IgD-negative memory B cell (primary cell): Measurements from ENCODE around the gene CYP27B1. TPM values are rescaled to one million over a fixed set of nuclear protein-coding genes. Genes with fewer than 3 reads are reported as not detected.
A peak's percentile ranks its signal among the peaks of the same experiment; 100 is the strongest.
"Not testable (repeated sequence)": the region's sequence is repeated elsewhere in the genome, so short reads cannot be mapped to it uniquely, and the experiment has no call there.

Experiments
- H3K27ac Mint-ChIP-seq, 3 donors: one replicate each; pipeline ENCODE4 v1.8.0; 2020 to 2022; ENCODE audit warnings: mild to moderate bottlenecking in 3 of 3, mixed read lengths in 3 of 3, moderate library complexity in 1 of 3
- H3K27me3 Mint-ChIP-seq: one replicate; pipeline ENCODE4 v1.8.0; 2021; ENCODE audit warnings: mixed read lengths
- H3K36me3 Mint-ChIP-seq: one replicate; pipeline ENCODE4 v1.8.0; 2020; ENCODE audit warnings: mild to moderate bottlenecking, mixed read lengths
- H3K4me1 Mint-ChIP-seq, 3 donors: one replicate each; pipeline ENCODE4 v1.8.0; 2020 to 2022; ENCODE audit warnings: mixed read lengths in 3 of 3, mild to moderate bottlenecking in 1 of 3
- H3K4me3 Mint-ChIP-seq, 4 donors: one replicate each; pipeline ENCODE4 v1.8.0; 2020 to 2022; ENCODE audit warnings: mild to moderate bottlenecking in 4 of 4, mixed read lengths in 4 of 4, moderate library complexity in 3 of 4
- H3K9me3 Mint-ChIP-seq, 3 donors: one replicate each; pipeline ENCODE4 v1.8.0; 2020 to 2021; ENCODE audit warnings: mixed read lengths in 3 of 3, mild to moderate bottlenecking in 1 of 3
- polyA plus RNA-seq: library from polyadenylated mRNA; unstranded; fragments of 300-500 nt; fragmentation: Illumina TruSeq; gene quantifications from one replicate; pipeline ENCODE4 v1.2.3, GENCODE V29; 2021

Gene CYP27B1
- polyA plus RNA-seq, 1 donor from 2014 or later, result 0.09 TPM

DNA sequence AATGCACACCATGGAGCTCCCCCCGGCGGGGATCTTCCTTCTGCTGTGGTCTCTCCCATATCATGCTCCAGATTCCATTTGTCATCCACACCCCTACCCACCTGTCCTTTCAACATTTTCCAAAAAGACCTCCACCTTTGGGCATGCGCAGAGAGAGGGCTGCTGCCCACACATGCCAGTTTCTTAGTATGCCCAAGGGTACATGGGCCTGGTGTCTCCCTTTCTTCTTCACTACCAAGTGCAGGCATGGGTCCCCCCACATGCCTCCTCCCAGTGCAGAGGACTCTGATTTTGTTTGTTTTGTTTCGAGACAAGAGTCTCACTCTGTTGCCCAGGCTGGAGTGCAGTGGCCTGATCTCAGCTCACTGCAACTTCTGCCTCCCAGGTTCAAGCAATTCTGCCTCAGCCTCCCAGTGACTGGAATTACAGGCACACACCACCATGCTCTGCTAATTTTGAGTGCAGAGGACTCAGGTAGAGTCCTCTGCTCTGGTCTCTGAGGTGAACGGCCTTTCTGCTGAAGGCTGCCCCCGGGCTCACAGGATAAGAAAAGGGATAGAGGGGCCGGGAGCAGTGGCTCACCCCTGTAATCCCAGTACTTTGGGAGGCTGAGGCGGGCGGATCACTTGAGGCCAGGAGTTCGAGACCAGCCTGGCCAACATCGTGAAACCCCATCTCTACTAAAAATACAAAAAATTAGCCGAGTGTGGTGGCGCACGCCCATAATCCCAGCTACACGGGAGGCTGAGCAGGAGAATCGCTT lies 44.9 kb downstream of the CYP27B1 start:
- not testable (repeated sequence) for H3K27me3 Mint-ChIP-seq, H3K4me3 Mint-ChIP-seq, H3K9me3 Mint-ChIP-seq, H3K36me3 Mint-ChIP-seq, H3K27ac Mint-ChIP-seq
- H3K4me1 Mint-ChIP-seq, result peaks cover 10 to 15% (median 14%) of the 10 kb centered on the region in 3 donors

DNA sequence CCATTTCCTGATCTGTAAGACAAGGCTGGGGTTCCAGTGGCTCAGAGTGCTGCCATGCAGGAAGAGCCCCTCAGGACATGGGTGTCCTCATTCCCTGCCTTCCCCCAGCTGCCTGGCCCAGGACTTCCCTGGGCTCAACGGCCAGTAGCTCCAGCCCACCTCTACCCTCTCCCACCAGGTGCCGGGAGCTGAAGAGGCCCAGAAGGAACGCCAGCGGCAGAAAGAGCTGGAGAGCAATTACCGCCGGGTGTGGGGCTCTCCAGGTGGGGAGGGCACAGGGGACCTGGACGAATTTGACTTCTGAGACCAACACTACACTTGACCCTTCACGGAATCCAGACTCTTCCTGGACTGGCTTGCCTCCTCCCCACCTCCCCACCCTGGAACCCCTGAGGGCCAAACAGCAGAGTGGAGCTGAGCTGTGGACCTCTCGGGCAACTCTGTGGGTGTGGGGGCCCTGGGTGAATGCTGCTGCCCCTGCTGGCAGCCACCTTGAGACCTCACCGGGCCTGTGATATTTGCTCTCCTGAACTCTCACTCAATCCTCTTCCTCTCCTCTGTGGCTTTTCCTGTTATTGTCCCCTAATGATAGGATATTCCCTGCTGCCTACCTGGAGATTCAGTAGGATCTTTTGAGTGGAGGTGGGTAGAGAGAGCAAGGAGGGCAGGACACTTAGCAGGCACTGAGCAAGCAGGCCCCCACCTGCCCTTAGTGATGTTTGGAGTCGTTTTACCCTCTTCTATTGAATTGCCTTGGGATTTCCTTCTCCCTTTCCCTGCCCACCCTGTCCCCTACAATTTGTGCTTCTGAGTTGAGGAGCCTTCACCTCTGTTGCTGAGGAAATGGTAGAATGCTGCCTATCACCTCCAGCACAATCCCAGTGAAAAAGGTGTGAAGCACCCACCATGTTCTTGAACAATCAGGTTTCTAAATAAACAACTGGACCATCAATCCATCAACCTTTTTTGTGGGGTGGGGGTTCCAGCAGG lies 46.0 kb downstream of the CYP27B1 start:
- H3K4me3 Mint-ChIP-seq, result no peak overlapping the region
- H3K4me1 Mint-ChIP-seq, result peaks cover 10 to 15% (median 15%) of the 10 kb centered on the region in 3 donors
- H3K36me3 Mint-ChIP-seq, result peaks cover 6% of the 10 kb centered on the region
- peak overlapping the region in 1 of 3 donors; percentile 87 for H3K27ac Mint-ChIP-seq
- H3K9me3 Mint-ChIP-seq, result no peaks in the 10 kb centered on the region
- no peaks in the 10 kb centered on the region for H3K27me3 Mint-ChIP-seq

DNA sequence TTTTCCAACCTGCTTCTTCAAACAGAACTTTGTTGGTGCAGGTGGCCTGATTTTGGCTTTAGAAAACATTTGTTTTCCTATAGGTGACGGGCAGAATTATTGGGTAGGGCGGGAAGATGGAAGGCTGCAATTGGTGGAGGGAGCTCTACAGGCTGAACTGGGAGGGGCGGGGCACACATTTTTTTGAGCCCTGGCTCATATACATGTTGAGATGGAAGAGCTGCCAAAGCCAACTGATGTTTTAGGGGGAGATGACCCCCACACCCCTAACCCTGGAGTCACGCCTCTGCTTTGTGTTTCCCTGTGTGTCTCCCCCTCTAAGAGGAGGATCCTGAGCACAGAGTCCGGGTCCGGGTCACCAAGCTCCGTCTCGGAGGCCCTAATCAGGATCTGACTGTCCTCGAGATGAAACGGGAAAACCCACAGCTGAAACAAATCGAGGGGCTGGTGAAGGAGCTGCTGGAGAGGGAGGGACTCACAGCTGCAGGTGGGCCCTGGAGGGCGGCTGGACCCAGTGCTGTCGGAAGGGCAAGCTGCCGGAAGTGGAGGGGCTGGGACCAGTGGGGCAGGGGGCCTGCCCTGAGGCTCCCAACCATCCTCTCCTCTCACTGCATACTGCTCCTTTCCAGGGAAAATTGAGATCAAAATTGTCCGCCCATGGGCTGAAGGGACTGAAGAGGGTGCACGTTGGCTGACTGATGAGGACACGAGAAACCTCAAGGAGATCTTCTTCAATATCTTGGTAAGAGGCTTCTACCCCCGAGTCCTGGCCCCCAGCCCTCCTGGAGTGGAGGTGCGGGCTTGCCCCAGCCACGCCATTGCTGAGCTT lies 46.9 kb downstream of the CYP27B1 start:
- Mint-ChIP-seq H3K4me3 (no peak overlapping the region), H3K27me3 (no peaks in the 10 kb centered on the region), H3K4me1 (peaks cover 11 to 20% (median 19%) of the 10 kb centered on the region in 3 donors), H3K9me3 (no peaks in the 10 kb centered on the region), H3K27ac (peak overlapping the region in 2 of 3 donors; percentile 2 to 63), H3K36me3 (peaks cover 9% of the 10 kb centered on the region)

DNA sequence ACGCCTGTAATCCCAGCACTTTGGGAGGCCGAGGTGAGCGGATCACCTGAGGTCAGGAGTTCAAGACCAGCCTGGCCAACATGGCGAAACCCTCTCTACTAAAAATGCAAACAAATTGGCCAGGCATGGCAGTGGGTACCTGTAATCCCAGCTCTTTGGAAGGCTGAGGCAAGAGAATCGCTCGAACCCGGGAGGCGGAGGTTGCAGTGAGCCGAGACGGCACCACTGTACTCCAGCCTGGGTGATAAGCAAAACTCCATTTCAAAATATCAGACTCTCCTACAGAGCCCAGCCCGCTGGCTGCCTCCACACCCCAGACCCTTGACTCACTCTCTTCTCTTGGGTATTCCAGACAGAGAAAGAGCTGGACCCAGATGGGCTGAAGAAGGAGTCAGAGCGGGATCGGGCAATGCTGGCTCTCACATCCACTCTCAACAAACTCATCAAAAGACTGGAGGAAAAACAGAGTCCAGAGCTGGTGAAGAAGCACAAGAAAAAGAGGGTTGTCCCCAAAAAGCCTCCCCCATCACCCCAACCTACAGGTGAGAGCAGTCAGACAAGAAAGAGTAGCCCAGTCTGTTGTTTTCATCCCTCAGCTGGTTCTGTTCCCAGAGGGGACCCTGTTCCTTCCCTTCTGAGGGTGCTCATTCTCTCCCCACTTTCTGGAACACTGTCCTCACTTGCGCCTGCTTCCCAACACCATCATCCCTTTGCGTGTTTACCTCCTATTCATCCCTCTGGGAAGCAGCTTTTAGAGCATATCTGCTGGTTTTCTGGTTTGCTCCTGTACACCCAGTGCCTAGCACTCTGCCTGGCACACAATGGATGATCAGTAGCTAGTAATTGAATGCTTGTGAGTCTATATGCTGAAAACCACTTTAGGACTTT lies 48.0 kb downstream of the CYP27B1 start:
- peaks cover 9% of the 10 kb centered on the region for H3K36me3 Mint-ChIP-seq
- peak overlapping the region in 1 of 3 donors; percentile 82 for H3K27ac Mint-ChIP-seq
- H3K27me3 Mint-ChIP-seq, result no peaks in the 10 kb centered on the region
- peaks cover 7 to 15% (median 14%) of the 10 kb centered on the region in 3 donors for H3K4me1 Mint-ChIP-seq
- H3K9me3 Mint-ChIP-seq, result no peaks in the 10 kb centered on the region
- H3K4me3 Mint-ChIP-seq, result no peak overlapping the region

DNA sequence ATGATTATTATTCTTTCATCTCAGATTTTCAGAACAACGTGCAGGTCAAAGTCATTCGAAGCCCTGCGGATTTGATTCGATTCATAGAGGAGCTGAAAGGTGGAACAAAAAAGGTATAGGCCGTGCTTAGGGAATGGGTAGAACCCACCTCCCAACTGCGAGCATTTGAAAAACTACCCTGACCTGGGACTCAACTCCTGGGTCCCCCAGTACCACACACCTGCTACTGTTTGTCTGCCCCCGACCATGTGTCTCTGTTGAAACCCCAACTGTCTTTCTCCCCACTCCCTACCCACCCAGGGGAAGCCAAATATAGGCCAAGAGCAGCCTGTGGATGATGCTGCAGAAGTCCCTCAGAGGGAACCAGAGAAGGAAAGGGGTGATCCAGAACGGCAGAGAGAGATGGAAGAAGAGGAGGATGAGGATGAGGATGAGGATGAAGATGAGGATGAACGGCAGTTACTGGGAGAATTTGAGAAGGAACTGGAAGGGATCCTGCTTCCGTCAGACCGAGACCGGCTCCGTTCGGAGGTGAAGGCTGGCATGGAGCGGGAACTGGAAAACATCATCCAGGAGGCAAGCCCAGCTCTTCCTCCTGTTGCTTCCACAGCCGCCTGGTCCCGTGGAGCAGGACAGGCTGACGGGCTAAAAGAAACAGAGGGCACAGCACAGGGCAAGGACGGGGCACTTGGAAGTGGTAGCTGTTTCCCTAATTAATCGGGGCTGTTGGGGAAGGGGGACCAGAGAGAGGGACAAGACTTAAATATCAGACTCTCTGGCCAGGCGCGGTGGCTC lies 48.8 kb downstream of the CYP27B1 start:
- peak overlapping the region in 1 of 3 donors; percentile 48 for H3K27ac Mint-ChIP-seq
- no peaks in the 10 kb centered on the region for H3K27me3 Mint-ChIP-seq
- H3K4me1 Mint-ChIP-seq, result peaks cover 5 to 14% (median 11%) of the 10 kb centered on the region in 3 donors
- H3K36me3 Mint-ChIP-seq, result peaks cover 9% of the 10 kb centered on the region
- no peak overlapping the region for H3K4me3 Mint-ChIP-seq
- H3K9me3 Mint-ChIP-seq, result no peaks in the 10 kb centered on the region

DNA sequence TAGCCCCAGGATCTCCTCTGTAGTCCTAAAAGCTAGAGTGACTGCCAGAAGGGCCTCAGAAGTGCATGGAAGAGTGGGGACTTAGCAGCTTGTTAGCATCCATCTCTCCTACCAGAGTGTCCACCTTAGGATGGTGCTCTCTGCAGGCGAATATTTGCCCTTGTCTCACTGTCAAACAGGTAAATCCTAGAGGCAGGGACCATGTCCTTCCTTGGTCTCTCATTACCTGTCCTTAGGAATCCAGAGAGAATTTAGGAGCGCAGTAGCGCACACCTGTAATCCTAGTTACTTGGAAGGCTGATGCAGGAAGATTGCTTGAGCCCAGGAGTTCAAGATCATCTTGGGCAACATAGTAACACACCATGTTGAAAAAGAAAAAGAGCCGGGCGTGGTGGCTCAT lies 49.7 kb downstream of the CYP27B1 start:
- no peaks in the 10 kb centered on the region for H3K27me3 Mint-ChIP-seq
- H3K4me1 Mint-ChIP-seq, result peaks cover 5 to 14% (median 6%) of the 10 kb centered on the region in 3 donors
- H3K36me3 Mint-ChIP-seq, result peaks cover 9% of the 10 kb centered on the region
- H3K9me3 Mint-ChIP-seq, result no peaks in the 10 kb centered on the region
- H3K27ac Mint-ChIP-seq, result no peak overlapping the region
- H3K4me3 Mint-ChIP-seq, result no peak overlapping the region

- peaks cover 7% of the 10 kb centered on the region for H3K36me3 Mint-ChIP-seq
- no peaks in the 10 kb centered on the region for H3K27me3 Mint-ChIP-seq
- no peak overlapping the region for H3K27ac Mint-ChIP-seq
- peaks cover 5 to 17% (median 6%) of the 10 kb centered on the region in 3 donors for H3K4me1 Mint-ChIP-seq
- H3K9me3 Mint-ChIP-seq, result no peaks in the 10 kb centered on the region
- H3K4me3 Mint-ChIP-seq, result no peak overlapping the region
Observed at GRCh38 chr12:57716305-57716704, 50.6 kb downstream of the CYP27B1 start.

GRCh38 chr12:57715786-57716185 lies 51.1 kb downstream of the CYP27B1 start:
- peaks cover 7% of the 10 kb centered on the region for H3K36me3 Mint-ChIP-seq
- H3K4me1 Mint-ChIP-seq, result peaks cover 5 to 17% (median 6%) of the 10 kb centered on the region in 3 donors
- H3K9me3 Mint-ChIP-seq, result no peaks in the 10 kb centered on the region
- no peaks in the 10 kb centered on the region for H3K27me3 Mint-ChIP-seq
- peak overlapping the region in 2 of 3 donors; percentile 39 to 76 for H3K27ac Mint-ChIP-seq
- H3K4me3 Mint-ChIP-seq, result peak overlapping the region in 2 of 4 donors; percentile 70 to 81

DNA sequence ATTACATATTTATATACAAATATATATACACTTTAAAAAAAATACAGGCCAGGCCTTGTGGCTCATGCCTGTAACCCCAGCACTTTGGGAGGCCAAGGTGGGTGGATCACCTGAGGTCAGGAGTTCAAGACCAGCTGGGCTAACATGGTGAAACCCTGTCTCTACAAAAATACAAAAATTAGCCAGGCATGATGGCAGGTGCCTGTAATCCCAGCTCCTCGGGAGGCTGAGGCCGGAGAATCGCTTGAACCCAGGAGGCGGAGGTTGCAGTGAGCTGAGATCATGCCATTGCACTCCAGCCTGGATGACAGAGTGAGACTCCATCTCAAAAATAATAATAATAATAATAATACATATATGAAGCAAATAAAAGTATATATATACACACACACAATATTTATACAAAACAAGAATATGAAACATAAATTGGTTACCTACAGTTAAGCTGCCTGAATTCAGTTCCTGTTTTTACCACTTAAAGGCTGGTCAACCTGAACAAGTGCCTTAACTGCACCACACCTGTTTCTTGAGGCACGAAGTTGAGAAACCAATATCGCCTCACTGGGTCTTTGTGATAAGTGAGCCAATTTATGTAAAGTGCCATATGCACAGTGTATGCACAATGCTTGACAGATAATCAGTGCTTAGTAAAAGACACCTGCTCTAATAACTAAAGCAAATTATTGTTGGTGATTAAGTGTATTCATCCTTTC lies 51.7 kb downstream of the CYP27B1 start:
- Mint-ChIP-seq H3K4me3 (peak overlapping the region in 2 of 4 donors; percentile 70 to 81), H3K27ac (peak overlapping the region in 2 of 3 donors; percentile 39 to 76), H3K4me1 (peaks cover 7 to 19% (median 8%) of the 10 kb centered on the region in 3 donors)
- not testable (repeated sequence) for H3K9me3 Mint-ChIP-seq, H3K27me3 Mint-ChIP-seq, H3K36me3 Mint-ChIP-seq

GRCh38 chr12:57713209-57713608 lies 53.7 kb downstream of the CYP27B1 start:
- Mint-ChIP-seq H3K9me3 (no peaks in the 10 kb centered on the region), H3K27me3 (no peaks in the 10 kb centered on the region), H3K4me3 (no peak overlapping the region), H3K27ac (no peak overlapping the region), H3K4me1 (peaks cover 9 to 17% (median 12%) of the 10 kb centered on the region in 3 donors), H3K36me3 (peaks cover 9% of the 10 kb centered on the region)

DNA sequence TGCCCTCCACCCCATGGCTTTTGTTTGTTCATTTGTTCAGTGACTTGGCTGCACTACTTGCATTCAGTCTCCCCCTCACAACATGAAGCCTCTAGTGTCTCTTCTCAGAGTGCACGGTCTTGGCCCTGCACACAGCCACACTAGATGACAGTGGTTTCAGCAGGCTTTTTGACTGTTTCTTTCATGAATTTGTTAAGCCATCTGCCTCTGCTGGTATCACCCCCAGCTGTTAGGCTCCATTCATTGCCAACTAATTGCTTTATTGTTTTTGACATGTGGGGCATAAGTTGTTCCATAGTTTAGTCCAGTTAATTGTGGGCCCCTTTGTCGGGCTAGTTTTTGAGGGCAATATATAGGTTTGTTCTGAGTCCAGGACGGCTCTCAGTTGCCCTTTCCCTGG lies 54.2 kb downstream of the CYP27B1 start:
- Mint-ChIP-seq H3K36me3 (peaks cover 7% of the 10 kb centered on the region), H3K27me3 (no peaks in the 10 kb centered on the region), H3K4me3 (no peak overlapping the region), H3K27ac (no peak overlapping the region), H3K9me3 (no peaks in the 10 kb centered on the region), H3K4me1 (peaks cover 9 to 17% (median 12%) of the 10 kb centered on the region in 3 donors)
